HS-27A (cell line): ENCODE data around the gene TMPRSS12.
"Not testable (repeated sequence)": the region's sequence is repeated elsewhere in the genome, so short reads cannot be mapped to it uniquely, and the experiment has no call there.

ENCODE experiments used
- DNase-seq: peaks from one replicate; pipeline ENCODE4 v3.0.0-alpha.2; 2012; ENCODE audit warnings: low read depth, missing footprints

The TMPRSS12 gene, protein sequence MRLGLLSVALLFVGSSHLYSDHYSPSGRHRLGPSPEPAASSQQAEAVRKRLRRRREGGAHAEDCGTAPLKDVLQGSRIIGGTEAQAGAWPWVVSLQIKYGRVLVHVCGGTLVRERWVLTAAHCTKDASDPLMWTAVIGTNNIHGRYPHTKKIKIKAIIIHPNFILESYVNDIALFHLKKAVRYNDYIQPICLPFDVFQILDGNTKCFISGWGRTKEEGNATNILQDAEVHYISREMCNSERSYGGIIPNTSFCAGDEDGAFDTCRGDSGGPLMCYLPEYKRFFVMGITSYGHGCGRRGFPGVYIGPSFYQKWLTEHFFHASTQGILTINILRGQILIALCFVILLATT

DNA sequence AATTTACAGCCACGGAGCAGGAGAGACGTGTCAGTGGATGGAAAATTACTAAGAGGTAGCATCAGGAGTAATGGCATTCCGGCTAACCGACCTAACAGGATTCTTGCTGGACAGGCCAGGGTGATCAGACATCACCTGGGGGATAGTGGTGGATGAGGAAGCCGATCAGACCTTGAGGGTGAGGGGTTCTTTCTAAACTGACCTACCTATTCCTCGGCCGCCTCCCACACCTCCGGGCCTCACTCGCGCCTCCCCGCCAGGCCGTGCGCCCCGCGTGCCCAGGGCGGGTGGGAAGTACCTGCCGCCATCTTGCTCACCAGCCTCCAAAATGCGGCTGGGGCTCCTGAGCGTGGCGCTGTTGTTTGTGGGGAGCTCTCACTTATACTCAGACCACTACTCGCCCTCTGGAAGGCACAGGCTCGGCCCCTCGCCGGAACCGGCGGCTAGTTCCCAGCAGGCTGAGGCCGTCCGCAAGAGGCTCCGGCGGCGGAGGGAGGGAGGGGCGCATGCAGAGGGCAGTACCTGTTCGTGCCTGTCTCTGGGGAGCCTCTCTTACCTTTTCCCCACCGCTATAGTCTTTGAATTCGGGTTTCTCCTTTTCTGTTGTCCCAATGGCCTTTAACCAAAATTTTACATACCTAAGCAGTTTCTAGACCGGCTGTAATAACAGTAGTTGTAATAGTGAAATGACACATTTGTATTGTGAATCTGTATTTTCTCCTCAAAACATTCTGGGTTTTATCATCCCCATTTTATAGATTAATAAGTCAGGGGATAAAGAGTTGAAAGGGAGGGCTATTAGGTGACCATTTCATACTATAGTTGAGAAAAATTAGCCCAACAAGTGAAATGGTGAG lies at the start of gene TMPRSS12:
TSS of gene TMPRSS12 (plus strand) at position 290 of the 857 bp plus-strand sequence. CDS start at position 329, 39 bp downstream.
- DNase-seq = no peak

DNA sequence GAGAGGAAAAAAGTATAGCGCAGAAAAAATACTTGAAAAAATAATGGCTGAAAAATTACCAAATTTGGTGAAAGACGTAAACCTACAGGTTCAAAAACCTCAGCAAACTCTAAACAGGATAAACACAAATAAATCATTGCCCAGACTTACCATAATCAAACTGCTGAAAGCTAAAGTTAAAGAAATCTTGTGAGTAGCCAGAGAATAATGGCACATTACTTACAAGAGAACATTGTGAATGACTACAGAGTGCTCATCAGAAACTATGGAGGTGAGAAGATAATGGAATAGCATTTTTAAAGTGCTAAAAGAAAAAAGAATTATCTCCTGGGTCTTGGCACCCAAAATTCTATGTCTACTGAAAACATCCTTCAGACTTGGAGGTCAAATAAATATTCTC lies 42.8 kb upstream of the TMPRSS12 start:
- DNase-seq = no peak

DNA sequence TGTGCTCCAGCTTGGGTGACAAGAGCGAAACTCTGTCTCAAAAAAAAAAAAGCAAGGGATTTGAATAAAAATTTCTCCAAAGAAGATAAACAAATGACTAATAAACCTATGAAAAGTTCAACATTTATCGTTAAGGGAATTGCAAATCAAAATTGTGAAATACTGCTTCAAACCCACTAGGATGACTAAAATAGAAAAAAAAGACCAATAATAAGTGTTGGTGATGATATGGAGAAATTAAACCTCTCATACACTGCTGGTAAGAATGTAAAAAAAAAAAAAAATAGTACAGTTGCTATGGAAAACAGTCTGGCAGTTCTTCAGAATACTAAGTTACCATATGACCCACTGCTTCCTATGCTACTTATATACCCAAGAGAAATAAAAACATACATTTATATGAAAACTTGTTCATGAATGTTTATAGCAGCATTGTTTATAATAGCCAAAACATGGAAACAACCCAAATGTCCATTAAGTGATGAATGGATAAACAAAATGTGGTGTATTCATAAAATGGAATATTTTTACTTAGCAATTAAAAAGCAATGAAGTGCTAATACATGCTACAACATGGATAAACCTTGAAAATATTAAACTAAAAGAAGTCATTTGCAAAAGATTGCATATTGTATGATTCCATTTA lies 39.4 kb upstream of the TMPRSS12 start:
- no peak for DNase-seq

DNA sequence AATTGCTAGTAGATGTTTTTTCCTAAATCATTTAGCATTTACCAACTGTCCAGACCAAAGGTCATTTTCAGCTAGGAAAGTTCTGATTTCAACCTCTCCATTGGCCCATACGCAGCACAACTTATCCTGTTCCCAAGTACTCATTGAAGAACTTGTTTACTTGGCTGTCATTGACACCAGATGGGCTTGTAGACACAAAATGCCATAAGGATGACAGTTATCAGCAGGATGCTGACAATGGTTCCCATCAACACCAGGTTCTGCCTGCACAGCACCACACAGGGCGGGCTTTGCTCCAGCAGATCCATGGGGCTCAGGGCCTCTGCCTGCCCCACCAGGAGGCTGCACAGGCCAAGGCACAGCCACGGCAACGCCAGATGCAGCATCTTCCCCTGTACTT lies 36.5 kb upstream of the TMPRSS12 start:
- DNase-seq = no peak

DNA sequence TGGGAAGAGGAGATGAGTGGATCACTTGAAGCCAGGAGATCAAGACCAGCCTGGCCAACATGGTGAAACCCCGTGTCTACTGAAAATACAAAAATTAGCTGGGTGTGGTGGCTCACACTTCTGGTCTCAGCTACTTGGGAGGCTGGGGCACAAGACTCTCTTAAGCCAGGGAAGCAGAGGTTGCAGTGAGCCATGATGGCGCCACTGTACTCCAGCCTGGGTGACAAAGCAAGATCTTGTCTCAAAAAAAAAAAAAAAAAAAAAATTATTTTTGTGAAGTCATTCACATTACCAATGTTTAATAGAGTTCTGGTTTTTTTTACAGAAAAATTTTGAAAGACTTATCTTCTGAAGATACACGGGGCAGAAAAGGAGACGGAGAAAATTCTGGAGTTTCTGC lies 33.6 kb upstream of the TMPRSS12 start:
- not testable (repeated sequence) for DNase-seq

DNA sequence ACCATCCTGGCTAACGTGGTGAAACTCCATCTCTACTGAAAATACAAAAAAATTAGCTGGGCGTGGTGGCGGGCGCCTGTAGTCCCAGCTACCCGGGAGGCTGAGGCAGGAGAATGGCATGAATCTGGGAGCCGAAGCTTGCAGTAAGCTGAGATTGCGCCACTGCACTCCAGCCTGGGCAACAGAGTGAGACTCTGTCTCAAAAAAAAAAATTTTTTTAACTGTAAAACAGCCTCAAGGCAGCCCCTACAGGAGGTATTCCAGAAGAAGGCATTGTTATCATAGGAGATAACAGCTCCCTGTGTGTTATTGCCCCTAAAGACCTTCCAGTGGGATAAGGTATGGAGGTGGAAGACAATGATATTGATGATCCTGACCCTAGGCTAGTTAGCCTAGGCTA lies 27.8 kb upstream of the TMPRSS12 start:
- DNase-seq = not testable (repeated sequence)

DNA sequence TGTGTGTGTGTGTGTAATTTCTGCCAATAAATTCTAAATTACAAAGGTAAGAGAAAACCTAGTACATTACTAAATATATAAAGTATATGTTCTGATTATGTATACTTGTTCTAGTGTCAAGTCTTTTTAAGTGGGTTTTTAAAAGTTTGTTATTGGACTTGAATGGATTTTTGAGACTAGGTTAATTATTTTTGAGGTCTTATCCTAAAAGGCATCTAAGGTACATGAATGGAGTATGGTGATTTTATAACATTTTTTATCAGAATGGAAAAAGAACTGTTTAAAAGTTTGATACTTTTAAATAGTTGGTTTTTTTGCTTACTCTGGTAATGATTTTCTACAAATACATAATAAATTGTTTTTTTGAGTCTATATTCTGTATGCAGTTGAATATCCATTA lies 22.5 kb upstream of the TMPRSS12 start:
- no peak for DNase-seq

DNA sequence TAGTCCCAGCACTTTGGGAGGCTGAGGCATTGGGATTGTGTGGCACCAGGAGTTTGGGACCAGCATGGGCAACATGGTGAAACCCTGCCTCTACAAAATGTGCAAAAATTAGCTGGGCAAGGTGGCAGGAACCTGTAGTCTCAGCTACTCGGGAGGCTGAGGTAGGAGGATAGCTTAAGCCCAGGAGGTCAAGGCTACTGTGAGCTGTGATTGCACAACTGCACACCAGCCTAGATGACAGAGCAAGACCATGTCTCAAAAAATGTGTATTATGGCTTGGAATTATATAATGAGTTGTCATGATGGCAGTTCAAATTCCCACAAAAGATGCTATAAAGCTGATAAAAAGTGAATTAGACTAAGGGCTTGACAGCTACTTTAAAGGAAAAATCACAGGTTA lies 20.6 kb upstream of the TMPRSS12 start:
- no peak for DNase-seq

DNA sequence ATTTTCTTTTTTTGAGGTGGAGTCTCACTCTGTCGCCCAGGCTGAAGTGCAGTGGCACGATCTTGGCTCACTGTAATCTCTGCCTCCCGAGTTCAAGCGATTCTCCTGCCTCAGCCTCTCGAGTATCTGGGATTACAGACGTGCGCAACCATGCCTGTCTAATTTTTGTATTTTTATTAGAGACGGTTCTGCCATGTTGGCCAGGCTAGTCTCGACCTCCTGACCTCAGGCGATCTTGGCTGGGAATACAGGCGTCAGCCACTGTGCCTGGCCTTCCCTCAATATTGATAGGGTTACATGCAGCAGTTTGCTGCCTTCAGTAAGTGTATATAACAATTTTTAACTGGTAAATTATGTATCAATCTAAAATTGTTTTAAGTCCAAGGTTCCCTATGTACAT lies 19.0 kb upstream of the TMPRSS12 start:
- not testable (repeated sequence) for DNase-seq

DNA sequence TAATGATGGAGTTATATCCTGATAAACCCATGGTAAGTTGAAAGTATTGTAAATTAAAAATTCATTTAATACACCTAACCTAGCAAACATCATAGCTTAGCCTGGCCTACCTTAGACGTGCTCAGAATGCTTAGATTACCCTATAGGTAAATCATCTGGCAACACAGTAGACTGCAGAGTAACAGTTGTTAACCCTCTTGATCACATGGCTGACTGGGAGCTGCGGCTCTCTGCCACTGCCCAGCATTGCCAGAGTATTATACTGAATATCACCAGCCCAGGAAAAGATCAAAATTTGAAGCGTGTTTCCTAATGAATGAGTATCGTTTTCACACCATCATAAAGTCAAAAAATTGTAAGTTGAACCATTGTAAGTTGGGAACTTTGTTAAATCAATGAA lies 17.8 kb upstream of the TMPRSS12 start:
- DNase-seq = no peak

DNA sequence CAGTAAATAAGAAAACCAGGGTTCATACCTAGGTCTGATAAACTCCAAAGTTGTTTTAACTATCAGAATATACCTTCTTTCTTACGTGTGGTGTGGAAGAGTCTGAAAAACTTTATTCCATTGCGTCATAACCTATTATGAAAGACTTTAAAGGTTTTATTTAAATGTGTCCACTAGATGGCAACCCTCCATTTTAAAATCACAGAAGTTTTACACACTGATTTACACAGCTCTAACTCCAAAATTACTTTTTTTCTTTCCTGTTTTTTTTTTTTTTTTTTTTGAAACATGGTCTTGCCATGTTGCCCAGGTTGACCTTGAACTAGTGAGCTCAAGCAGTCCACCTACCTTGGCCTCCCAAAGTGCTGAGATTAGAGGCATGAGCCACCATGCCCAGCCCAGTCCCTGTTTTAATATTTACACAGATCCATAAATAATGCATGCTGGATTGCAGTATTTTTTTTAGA lies 17.3 kb upstream of the TMPRSS12 start:
- peak; percentile 31 for DNase-seq

DNA sequence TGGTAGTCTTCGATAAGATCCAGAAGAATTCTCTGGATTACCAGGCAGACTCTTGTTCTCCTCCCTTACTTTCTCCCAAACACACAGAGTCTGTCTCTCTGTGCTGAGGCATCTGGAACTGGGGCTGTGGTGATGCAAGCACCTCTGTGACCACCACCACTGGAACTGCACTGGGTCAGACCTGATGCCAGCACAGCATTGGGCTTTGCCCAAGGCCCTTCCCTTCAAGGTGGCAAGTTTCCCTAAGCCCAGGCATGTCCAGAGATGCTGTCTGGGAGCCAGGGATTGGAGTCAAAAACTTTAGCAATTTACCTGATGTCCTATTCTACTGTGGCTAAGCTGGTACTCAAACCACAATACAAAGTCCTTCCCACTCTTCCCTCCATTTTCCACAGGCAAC lies 14.6 kb upstream of the TMPRSS12 start:
- DNase-seq = no peak

DNA sequence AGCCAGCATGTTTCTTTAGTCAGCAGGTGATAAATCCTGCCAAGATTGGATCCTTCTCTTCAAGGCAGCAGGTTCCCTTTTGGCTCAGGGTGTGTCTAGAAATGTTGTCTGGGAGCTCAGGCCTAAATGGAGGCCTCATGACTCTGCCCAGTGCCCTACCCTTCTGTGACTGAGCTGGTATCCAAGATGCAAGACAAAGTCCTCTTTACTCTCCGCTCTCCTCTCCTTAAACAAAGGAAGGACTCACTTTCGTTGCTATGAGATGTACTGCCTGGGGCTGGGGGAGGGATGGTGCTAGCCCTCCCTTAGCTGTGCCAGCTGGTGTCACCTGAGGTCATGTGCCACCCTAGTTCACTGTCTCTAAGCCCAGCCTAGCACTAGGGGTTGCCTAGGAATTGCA lies 13.8 kb upstream of the TMPRSS12 start:
- no peak for DNase-seq

DNA sequence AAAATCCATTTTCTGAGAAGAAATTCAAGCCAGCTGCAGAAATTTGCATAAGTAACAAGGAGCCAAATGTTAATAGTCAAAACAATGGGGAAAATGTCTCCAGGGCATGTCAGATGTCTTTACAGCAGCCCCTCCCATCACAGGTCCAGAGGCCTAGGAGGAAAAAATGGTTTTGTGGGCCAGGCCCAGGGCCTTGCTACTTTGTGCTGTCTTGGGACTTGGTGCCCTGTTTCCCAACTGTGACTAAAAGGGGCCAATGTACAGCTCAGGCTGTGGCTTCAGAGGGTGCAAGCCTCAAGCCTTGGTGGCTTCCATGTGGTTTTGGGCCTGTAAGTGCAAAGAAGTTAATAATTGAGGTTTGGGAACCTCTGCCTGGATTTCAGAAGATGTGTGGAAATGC lies 8.9 kb upstream of the TMPRSS12 start:
- DNase-seq = not testable (repeated sequence)

DNA sequence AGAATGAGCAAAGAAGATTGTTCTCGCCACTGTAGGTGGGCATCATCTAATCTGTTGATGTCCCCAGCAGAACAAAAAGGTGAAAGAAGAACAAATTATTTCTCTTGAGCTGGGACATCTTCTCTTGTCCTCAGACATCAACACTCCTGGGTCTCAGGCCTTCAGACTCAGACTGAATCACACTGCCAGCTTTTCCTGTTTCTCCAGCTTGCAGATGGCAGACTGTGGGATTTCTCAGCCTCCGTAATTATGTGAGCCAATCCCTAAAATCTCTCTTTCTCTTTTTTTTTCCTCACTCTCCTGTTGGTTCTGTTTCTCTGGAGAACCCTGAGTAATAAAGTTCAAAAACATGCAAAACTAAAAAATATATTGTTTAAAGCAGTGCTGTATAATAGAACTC lies 3.7 kb upstream of the TMPRSS12 start:
- DNase-seq = no peak

DNA sequence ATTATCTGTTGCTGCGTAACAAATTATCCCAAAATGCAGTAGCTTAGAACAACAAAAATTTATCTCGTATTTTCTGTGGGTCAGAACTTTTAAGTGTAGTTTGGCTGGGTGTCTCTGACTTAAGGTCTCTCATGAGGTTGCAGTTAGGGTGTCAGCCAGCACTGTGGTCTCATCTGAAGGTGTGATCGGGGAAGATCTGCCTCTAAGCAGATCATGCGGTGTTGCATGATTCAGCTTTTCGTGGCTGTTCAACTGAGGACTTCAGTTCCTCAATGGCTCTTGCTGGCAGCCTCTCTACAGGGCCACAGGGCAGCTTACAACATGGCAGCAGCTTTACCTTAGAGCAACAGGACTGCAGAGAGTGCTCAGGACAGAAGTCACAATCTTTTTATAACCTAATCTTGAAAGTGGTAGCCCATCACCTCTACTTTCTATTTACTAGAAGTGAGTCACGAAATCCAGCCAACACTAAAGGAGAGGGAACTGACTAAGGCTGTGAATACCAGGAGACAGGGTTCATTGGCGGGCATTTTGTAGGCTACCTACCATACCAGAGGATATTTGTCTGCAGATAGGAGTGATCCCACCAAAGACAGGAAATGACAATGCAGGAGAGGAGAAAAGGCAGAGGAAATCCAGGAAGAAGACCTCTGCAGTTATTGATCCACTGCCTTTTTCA lies 1.8 kb upstream of the TMPRSS12 start:
- no peak for DNase-seq

DNA sequence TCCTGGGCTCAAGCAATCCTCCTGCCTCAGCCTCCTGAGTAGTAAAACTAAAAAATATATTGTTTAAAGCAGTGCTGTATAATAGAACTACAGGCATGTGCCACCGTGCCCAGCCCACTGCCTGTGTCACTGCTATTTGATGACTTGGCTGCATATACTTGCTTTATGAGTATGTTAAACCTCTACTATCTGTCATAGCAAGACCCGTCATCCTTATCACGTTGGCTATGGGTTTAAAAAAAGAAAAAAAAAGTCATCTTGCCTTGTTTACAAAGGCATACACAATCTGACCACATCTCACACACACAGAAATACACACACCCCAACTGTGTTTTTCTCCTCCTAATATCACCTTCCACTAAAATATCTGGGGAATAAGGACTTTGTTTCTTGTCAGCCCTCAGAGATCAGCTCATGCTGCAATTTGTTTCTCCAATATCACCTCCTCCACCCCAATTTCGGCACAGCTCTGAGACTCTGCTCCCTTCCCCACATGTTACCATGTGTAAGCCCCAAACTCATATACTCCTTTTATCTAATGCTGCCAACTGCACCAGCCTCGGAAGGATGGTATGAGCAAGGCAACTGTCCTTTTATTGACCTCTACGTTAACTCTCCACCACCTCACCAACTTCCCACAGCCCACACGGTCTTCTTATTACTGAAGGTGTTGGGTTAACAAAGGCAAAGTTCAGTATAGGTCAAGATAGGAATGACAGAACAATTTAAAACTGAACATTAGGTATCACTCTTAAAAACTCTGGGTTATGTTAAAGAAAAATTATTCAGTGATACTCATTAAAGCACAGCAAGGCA lies 802 bp upstream of the TMPRSS12 start:
- no peak for DNase-seq

DNA sequence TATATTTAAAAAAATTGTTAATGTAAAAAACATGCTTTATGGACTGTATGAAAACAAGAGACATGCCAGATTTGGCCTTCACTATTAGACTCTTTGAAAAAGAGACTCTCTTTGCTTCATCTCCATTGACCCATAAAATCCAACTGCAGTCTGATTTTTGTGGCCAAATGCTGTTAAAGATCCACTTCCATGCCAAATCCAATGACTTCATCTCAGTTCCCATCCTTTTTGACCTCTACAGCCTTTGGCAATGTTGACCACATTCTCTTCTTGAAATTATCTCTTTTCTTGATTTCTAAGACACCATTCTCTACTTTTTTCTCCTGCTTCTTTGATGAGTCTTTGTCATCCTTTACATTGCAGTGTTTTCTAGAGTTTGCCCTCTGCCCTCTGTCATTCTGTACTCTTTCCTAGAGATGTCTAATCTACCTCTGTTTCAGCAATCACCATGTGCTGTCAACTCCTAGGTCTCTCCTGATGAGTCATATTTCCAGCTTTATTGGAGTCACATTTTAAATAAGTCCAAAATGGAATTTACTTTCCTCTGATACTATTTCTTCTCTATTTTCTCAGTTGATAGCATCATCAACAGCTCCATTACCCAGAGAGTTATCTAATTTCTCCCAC lies 2.4 kb downstream of the TMPRSS12 start:
- DNase-seq = no peak

DNA sequence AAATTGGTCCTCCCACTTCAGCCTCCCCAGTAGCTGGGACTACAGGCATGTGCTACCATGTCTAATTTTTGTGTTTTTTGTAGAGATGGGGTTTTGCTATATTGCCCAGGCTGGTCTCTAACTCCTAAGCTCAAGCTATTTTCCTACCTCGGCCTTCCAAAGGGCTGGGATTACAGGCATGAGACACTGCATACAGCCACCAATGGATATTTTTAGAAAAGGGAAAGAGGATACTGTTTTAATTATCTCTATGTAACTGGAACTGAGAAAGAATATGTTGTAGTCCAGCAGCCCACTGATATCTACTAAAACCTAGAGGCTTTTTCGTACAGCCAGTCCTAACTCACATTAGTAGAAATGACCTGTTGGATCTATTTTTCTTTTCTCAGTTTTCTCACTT lies 6.2 kb downstream of the TMPRSS12 start:
- DNase-seq = no peak

DNA sequence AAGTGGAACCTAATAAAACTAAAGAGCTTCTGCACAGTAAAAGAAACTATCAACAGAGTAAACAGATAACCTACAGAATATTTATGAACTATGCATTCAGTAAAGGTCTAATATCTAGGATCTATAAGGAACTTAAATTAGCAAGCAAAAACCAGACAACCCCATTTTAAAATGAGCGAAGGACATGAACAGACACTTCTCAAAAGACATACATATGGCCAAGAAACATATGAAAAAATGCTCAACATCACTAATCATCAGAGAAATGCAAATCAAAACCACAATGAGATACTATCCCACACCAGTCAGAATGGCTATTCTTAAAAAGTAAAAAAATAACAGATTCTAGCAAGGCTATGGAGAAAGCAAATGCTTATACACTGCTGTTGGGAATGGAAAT lies 12.5 kb downstream of the TMPRSS12 start:
- DNase-seq = not testable (repeated sequence)

DNA sequence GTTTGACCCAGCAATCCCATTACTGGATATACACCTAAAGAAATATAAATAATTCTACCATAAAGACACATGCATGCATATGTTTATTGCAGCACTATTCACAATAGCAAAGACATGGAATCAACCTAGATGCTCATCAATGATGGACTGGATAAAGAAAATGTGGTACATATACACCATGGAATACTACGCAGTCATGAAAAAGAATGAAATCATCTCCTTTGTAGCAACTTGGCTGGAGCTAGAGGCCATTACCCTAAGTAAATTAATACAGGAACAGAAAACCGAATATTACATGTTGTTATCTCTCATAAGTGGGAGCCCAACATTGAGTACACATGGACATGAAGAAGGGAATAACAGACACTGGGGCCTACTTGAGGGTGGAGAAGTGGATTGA lies 13.0 kb downstream of the TMPRSS12 start:
- DNase-seq = not testable (repeated sequence)
